H1 (cell line): ENCODE results near the gene C22orf31. TPM values are rescaled to one million over a fixed set of nuclear protein-coding genes. Genes with fewer than 3 reads are reported as not detected.

Experiments used
- CTCF ChIA-PET: fragments of 300-600 bp; sonication (Branson Sonifier 250); formaldehyde crosslinking; loops from one replicate; lab custom pipeline; 2021; ENCODE audit not compliant: partially characterized antibody; lab: Charles Lee
- POLR2A ChIA-PET: fragments of 300-600 bp; sonication (Branson Sonifier 250); formaldehyde crosslinking; loops from one replicate; lab custom pipeline; 2021; ENCODE audit warnings: inconsistent platforms; ENCODE audit not compliant: partially characterized antibody; lab: Charles Lee
- DNase-seq, 2 experiments: peaks; one replicate each; pipeline versions ENCODE4 v3.0.0 to v3.0.0-alpha.2; 2010 to 2022; ENCODE audit warnings: low spot score in 2 of 2, low read depth in 1 of 2, mixed read lengths in 1 of 2
- FAIRE-seq: peaks from 2 replicates; lab custom pipeline; 2011; peaks lifted over from hg19 to GRCh38; lab: Jason Lieb, UNC
- H2AFZ ChIP-seq: 2 replicates; pipeline ENCODE4 v1.8.1; 2012; ENCODE audit warnings: low read length, inconsistent platforms
- H2AK5ac ChIP-seq: 2 replicates; pipeline ENCODE4 v1.6.1; 2013; ENCODE audit warnings: low read depth, low read length
- H2BK120ac ChIP-seq: replicated peaks from 2 replicates; pipeline ENCODE3; 2013; ENCODE audit warnings: low read depth, low read length, inconsistent platforms
- H2BK12ac ChIP-seq: 2 replicates; pipeline ENCODE4 v1.6.1; 2013; ENCODE audit warnings: low read depth, low read length
- H2BK15ac ChIP-seq: 2 replicates; pipeline ENCODE4 v1.6.1; 2013; ENCODE audit warnings: low read length
- H2BK20ac ChIP-seq: 2 replicates; pipeline ENCODE4 v1.6.1; 2013; ENCODE audit warnings: low read length
- H2BK5ac ChIP-seq: 2 replicates; pipeline ENCODE4 v1.6.1; 2013; ENCODE audit warnings: low read depth, low read length
- H3K14ac ChIP-seq: 2 replicates; pipeline ENCODE4 v1.6.1; 2013; ENCODE audit warnings: inconsistent platforms; ENCODE audit not compliant: insufficient read length
- H3K18ac ChIP-seq: 2 replicates; pipeline ENCODE4 v1.6.1; 2013; ENCODE audit warnings: low read length; ENCODE audit errors: extremely low read depth
- H3K23ac ChIP-seq: 2 replicates; pipeline ENCODE4 v1.6.1; 2013; ENCODE audit warnings: inconsistent platforms; ENCODE audit not compliant: insufficient read length
- H3K23me2 ChIP-seq: 2 replicates; pipeline ENCODE4 v1.6.1; 2013; ENCODE audit warnings: low read depth, low read length
- H3K27ac ChIP-seq: 2 replicates; pipeline ENCODE4 v1.6.1; 2011; ENCODE audit warnings: low read depth, low read length, inconsistent platforms
- H3K27me3 ChIP-seq, 4 experiments: replicated peaks in 1 of 4; 1 replicate in 1 of 4; 2 replicates in 3 of 4; pipeline versions ENCODE4 v1.6.1 to v1.8.1; 2011 to 2013; ENCODE audit warnings: low read length in 3 of 4, mild to moderate bottlenecking in 3 of 4, inconsistent platforms in 2 of 4, mixed read lengths in 2 of 4, moderate library complexity in 1 of 4; ENCODE audit not compliant: control insufficient read depth in 3 of 4, insufficient read depth in 3 of 4; ENCODE audit errors: extremely low read depth in 1 of 4
- H3K36me3 ChIP-seq, 4 experiments: 2 replicates each; pipeline versions ENCODE4 v1.6.1 to v1.8.1; 2011 to 2013; ENCODE audit warnings: mild to moderate bottlenecking in 4 of 4, low read length in 3 of 4, moderate library complexity in 2 of 4, control low read depth in 1 of 4, inconsistent platforms in 1 of 4; ENCODE audit not compliant: insufficient read depth in 4 of 4, control insufficient read depth in 2 of 4
- H3K4ac ChIP-seq: replicated peaks from 2 replicates; pipeline ENCODE3; 2013; ENCODE audit warnings: low read length, low read depth, mixed read lengths, inconsistent platforms; ENCODE audit not compliant: insufficient read length
- H3K4me1 ChIP-seq, 4 experiments: replicated peaks in 1 of 4; 1 replicate in 1 of 4; 2 replicates in 3 of 4; pipeline versions ENCODE4 v1.6.1 to v1.8.1; 2011 to 2013; ENCODE audit warnings: low read length in 3 of 4, inconsistent platforms in 2 of 4, mixed read lengths in 1 of 4; ENCODE audit not compliant: insufficient read depth in 4 of 4, control insufficient read depth in 3 of 4
- H3K4me2 ChIP-seq, 2 experiments: 2 replicates each; pipeline versions ENCODE4 v1.6.1 to v1.8.1; 2011 to 2013; ENCODE audit warnings: low read depth in 2 of 2, low read length in 2 of 2, control low read depth in 1 of 2, inconsistent platforms in 1 of 2, mild to moderate bottlenecking in 1 of 2; ENCODE audit not compliant: insufficient read depth in 1 of 2
- H3K4me3 ChIP-seq, 4 experiments: fragments of 200-600, 300-600 bp in 1 of 4; sonication (generic), shearing (Covaris generic), sonication (Bioruptor Twin) in 1 of 4; 2 replicates each; pipeline versions ENCODE4 v1.5.1 to v1.8.1; 2011 to 2016; ENCODE audit warnings: low read length in 4 of 4, low read depth in 3 of 4, control low read depth in 2 of 4, inconsistent platforms in 2 of 4, mild to moderate bottlenecking in 2 of 4, mixed read lengths in 1 of 4, moderate library complexity in 1 of 4; ENCODE audit not compliant: insufficient read depth in 2 of 4; ENCODE audit errors: extremely low read depth in 1 of 4
- H3K56ac ChIP-seq: replicated peaks from 2 replicates; pipeline ENCODE3; 2013; ENCODE audit warnings: low read depth, mild to moderate bottlenecking, mixed read lengths, low read length, inconsistent platforms; ENCODE audit not compliant: insufficient read length
- H3K79me1 ChIP-seq: 2 replicates; pipeline ENCODE4 v1.6.1; 2013; ENCODE audit warnings: low read depth, low read length, control low read depth
- H3K79me2 ChIP-seq, 2 experiments: 2 replicates each; pipeline versions ENCODE4 v1.6.1 to v1.8.1; 2012 to 2013; ENCODE audit warnings: low read length in 2 of 2, mild to moderate bottlenecking in 2 of 2, inconsistent platforms in 1 of 2; ENCODE audit not compliant: insufficient read depth in 2 of 2, control insufficient read depth in 1 of 2
- H3K9ac ChIP-seq, 4 experiments: replicated peaks in 1 of 4; 1 replicate in 1 of 4; 2 replicates in 3 of 4; pipeline versions ENCODE4 v1.6.1 to v1.8.1; 2011 to 2013; ENCODE audit warnings: low read depth in 3 of 4, low read length in 3 of 4, control low read depth in 2 of 4, mild to moderate bottlenecking in 2 of 4, moderate library complexity in 2 of 4, inconsistent platforms in 1 of 4; ENCODE audit errors: extremely low read depth in 1 of 4
- H3K9me3 ChIP-seq, 2 experiments: 2 replicates each; pipeline versions ENCODE4 v1.6.1 to v1.8.1; 2012 to 2013; ENCODE audit warnings: mild to moderate bottlenecking in 2 of 2, moderate library complexity in 2 of 2, control low read depth in 1 of 2, inconsistent platforms in 1 of 2, low read depth in 1 of 2, low read length in 1 of 2, mixed read lengths in 1 of 2; ENCODE audit not compliant: insufficient read depth in 2 of 2
- H4K20me1 ChIP-seq, 2 experiments: replicated peaks in 1 of 2; 2 replicates each; pipeline versions ENCODE3 to v1.8.1; 2011 to 2013; ENCODE audit warnings: inconsistent platforms in 2 of 2, low read length in 2 of 2, mild to moderate bottlenecking in 1 of 2; ENCODE audit not compliant: insufficient read depth in 2 of 2, control insufficient read depth in 1 of 2
- H4K5ac ChIP-seq: 2 replicates; pipeline ENCODE4 v1.6.1; 2013; ENCODE audit warnings: low read length, low read depth, mixed read lengths, inconsistent platforms; ENCODE audit not compliant: insufficient read length
- H4K8ac ChIP-seq: 2 replicates; pipeline ENCODE4 v1.8.0; 2013; ENCODE audit warnings: mild to moderate bottlenecking, moderate library complexity, low read length, inconsistent platforms; ENCODE audit not compliant: insufficient read depth; ENCODE audit errors: extremely low read depth
- H4K91ac ChIP-seq: replicated peaks from 2 replicates; pipeline ENCODE3; 2013; ENCODE audit warnings: low read length, mixed read lengths, inconsistent platforms; ENCODE audit not compliant: insufficient read length
- CBX5 ChIP-seq: fragments of 300-800, 300-1000 bp; sonication (generic); IDR thresholded peaks from 2 replicates; pipeline ENCODE4 v1.7.1; 2016; ENCODE audit warnings: antibody characterized with exemption, low read length, low read depth
- NANOG ChIP-seq: IDR thresholded peaks from 2 replicates; pipeline ENCODE4 v1.6.1; 2011; ENCODE audit warnings: low read length, low read depth, mild to moderate bottlenecking, inconsistent platforms; ENCODE audit not compliant: insufficient read depth, poor library complexity, severe bottlenecking
- POU5F1 ChIP-seq: IDR thresholded peaks from 2 replicates; pipeline ENCODE4 v1.6.1; 2011; ENCODE audit warnings: low read depth, mild to moderate bottlenecking, low read length, moderate library complexity
- SUZ12 ChIP-seq: fragments of 200-600 bp; sonication (generic); IDR thresholded peaks from 2 replicates; pipeline ENCODE4 v1.6.1; 2012; ENCODE audit warnings: mild to moderate bottlenecking, inconsistent platforms, low read length, moderate library complexity, mixed read lengths
- TAF1 ChIP-seq: IDR thresholded peaks from 2 replicates; pipeline ENCODE4 v1.6.1; 2011; ENCODE audit warnings: mild to moderate bottlenecking, low read depth, low read length
- WGBS, 2 experiments: shearing (Covaris generic) in 1 of 2; methylation state at CpG; one replicate each; pipeline versions ENCODE4 v1.1.6 to v1.1.7; 2013 to 2015; ENCODE audit warnings: low lambda C conversion rate in 2 of 2, mixed read lengths in 2 of 2, inconsistent platforms in 1 of 2, low coverage in 1 of 2, missing lambda C conversion rate in 1 of 2; ENCODE audit not compliant: insufficient replicate concordance in 2 of 2, insufficient coverage in 1 of 2, insufficient read length in 1 of 2; ENCODE audit errors: extremely low coverage in 1 of 2, missing lambda C conversion rate in 1 of 2; 5-methylcytosine and 5-hydroxymethylcytosine counted together
- polyA plus RNA-seq, 7 experiments: library from polyadenylated mRNA; depleted of rRNA in 3 of 7; stranded (reverse) in 5 of 7; unstranded in 2 of 7; fragments of >200 nt in 5 of 7; fragments of 200-250 nt in 2 of 7; gene quantifications; 1 replicate in 5 of 7; 2 replicates in 1 of 7; 4 replicates in 1 of 7; pipeline versions ENCODE4 v1.2.1 to v1.2.3, GENCODE V29; 2011 to 2013; ENCODE audit warnings: missing spikeins in 2 of 7, mixed read lengths in 2 of 7
- total RNA-seq: library from RNA; stranded (reverse); fragmentation: NEBNext Ultra II Directional; extraction: Animal tissue kit (Norgen Biotek cat#: 25700); gene quantifications from 2 replicates; pipeline ENCODE4 v1.2.1, GENCODE V29; 2021

C22orf31 gene
- total and polyA plus RNA-seq, 2 of the 8 experiments (the other 6 are each of a cell fraction or from before 2014, with no cell fraction given), result not detected

- TF ChIP-seq POU5F1, result no peak
- no peak for TF ChIP-seq NANOG
- TF ChIP-seq CBX5, result no peak
- no peak for TF ChIP-seq SUZ12
- no peak for TF ChIP-seq TAF1
- Histone ChIP-seq H2BK20ac (no peak overlapping the region), H3K9ac (no peak overlapping the region), H4K8ac (no peak overlapping the region; the same call in 1 of the 2 replicates), H2BK120ac (no peak overlapping the region), H2BK5ac (no peak overlapping the region), H3K9me3 (no peaks in the 10 kb centered on the region), H2BK15ac (no peak overlapping the region), H3K4ac (no peak overlapping the region), H3K4me2 (no peak overlapping the region), H2AK5ac (no peak overlapping the region), H3K79me2 (no peaks in the 10 kb centered on the region), H3K79me1 (peaks cover 2% of the 10 kb centered on the region; the same call in 1 of the 2 replicates), H3K27ac (no peak overlapping the region), H2AFZ (no peak overlapping the region), H2BK12ac (no peak overlapping the region), H3K14ac (no peak overlapping the region), H4K91ac (no peak overlapping the region), H3K18ac (no peak overlapping the region), H3K4me3 (no peak overlapping the region), H3K56ac (no peak overlapping the region), H3K4me1 (peaks cover 0 to 19% (median 14%) of the 10 kb centered on the region in 4 experiments; a peak in 6 of 7 replicates), H3K27me3 (no peaks in the 10 kb centered on the region), H3K23ac (no peak overlapping the region), H3K36me3 (peaks cover 10 to 49% (median 33%) of the 10 kb centered on the region in 4 experiments; a peak in 7 of 8 replicates), H3K23me2 (no peaks in the 10 kb centered on the region), H4K20me1 (no peaks in the 10 kb centered on the region), H4K5ac (no peak overlapping the region)
- ChIA-PET POLR2A (interaction anchor here (1.1 kb wide), 1 partner anchor 8 kb away, joined by 3 read pairs; no protein-coding TSS in a partner anchor), CTCF (interaction anchor here (1.0 to 1.9 kb wide), 3 partner anchors 10 to 195 kb away, joined by 3 to 8 read pairs (median 7); no protein-coding TSS in a partner anchor)
- DNase-seq, result no peak
- no peak for FAIRE-seq
- WGBS, 2 experiments, result 92% methylated on average over 24 of the region's 24 CpGs; no CpG with 5 or more reads in 1 of the 2 experiments
Observed at GRCh38 chr22:29050457-29050856, 11.2 kb downstream of the C22orf31 start.
